ENCODE measurements around the gene RAP1B.
A peak's percentile ranks its signal among the peaks of the same experiment; 100 is the strongest.
"Not testable (repeated sequence)": the region's sequence is repeated elsewhere in the genome, so short reads cannot be mapped to it uniquely, and the experiment has no call there.

Gene RAP1B

DNA sequence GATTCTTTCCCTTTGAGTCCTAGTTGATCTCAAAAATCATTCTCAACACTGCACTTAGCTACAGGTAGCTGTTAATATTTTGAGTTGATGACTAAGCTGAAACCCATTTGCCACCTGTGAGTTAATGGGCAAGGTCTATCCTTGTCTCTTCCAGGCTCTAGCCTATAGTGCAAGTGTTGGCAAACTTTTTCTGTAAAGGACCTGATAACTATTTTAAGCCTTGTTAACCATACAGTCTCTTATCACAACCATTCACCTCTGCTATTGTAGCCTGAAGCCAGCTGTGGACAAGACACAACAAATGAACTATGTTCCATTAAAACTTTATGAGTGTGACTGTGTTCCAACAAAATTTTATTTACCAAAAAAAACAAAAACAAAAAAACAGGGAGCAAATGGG, 19.4 kb downstream of the RAP1B start:
- no peak for DNase-seq (ENCODE audit: low read depth in 1 of 2, low spot score in 1 of 2)
- in situ Hi-C loops (cut with HindIII; ENCODE audit: low pct_unique_long_range_greater_than_20kb, low sequenced_read_pairs) = no loop called here
- TF ChIP-seq JUND (IDR thresholded peaks at IDR 0.05; ENCODE audit: low read depth) = no peak

DNA sequence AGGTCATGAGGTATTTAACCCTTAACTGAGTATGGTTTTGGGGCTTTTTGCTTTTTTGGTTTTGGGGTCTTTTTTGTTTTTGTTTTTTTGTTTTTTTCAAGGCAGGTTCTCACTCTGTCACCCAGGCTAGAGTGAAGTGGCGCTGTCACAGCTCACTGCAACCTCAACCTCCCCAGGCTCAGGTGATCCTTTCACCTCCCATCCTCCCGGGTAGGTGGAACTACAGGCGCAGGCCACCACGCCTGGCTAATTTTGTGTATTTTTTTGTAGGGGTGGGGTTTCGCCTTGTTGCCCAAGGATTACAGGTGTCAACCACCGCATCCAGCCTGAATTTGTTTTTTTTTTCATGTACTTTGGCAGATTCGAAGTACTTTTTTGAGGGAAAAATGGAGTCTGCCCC, 19.9 kb downstream of the RAP1B start:
- in situ Hi-C loops (cut with HindIII; ENCODE audit: low pct_unique_long_range_greater_than_20kb, low sequenced_read_pairs) = no loop called here
- DNase-seq (ENCODE audit: low read depth in 1 of 2, low spot score in 1 of 2) = no peak
- no peak for TF ChIP-seq JUND (IDR thresholded peaks at IDR 0.05; ENCODE audit: low read depth)

GRCh38 chr12:68631227-68631626, 20.5 kb downstream of the RAP1B start:
- in situ Hi-C loops (cut with HindIII; ENCODE audit: low pct_unique_long_range_greater_than_20kb, low sequenced_read_pairs) = no loop called here
- DNase-seq (ENCODE audit: low read depth in 1 of 2, low spot score in 1 of 2) = no peak
- TF ChIP-seq JUND (IDR thresholded peaks at IDR 0.05; ENCODE audit: low read depth) = no peak

DNA sequence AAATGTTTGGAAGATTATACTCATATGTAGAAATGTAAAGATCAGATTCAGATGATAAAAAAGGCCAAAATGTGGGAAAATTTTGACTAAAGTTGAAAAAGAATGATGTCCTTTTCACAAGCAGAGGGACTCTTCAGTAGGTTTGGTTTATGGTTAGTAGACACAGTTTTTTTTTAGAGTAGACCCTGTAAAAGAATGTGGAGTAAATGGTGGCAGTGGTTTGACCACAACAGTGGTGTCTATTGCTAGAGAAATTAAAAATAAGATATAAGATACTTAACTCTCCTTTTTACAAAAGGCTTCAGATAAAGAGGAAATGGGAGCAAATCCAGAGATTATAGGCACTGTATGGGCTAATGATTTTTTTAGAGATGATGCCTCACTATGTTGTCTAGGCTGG, 21.8 kb downstream of the RAP1B start:
- in situ Hi-C loops (cut with HindIII; ENCODE audit: low pct_unique_long_range_greater_than_20kb, low sequenced_read_pairs) = no loop called here
- no peak for DNase-seq (ENCODE audit: low read depth in 1 of 2, low spot score in 1 of 2)
- TF ChIP-seq JUND (IDR thresholded peaks at IDR 0.05; ENCODE audit: low read depth) = no peak

DNA sequence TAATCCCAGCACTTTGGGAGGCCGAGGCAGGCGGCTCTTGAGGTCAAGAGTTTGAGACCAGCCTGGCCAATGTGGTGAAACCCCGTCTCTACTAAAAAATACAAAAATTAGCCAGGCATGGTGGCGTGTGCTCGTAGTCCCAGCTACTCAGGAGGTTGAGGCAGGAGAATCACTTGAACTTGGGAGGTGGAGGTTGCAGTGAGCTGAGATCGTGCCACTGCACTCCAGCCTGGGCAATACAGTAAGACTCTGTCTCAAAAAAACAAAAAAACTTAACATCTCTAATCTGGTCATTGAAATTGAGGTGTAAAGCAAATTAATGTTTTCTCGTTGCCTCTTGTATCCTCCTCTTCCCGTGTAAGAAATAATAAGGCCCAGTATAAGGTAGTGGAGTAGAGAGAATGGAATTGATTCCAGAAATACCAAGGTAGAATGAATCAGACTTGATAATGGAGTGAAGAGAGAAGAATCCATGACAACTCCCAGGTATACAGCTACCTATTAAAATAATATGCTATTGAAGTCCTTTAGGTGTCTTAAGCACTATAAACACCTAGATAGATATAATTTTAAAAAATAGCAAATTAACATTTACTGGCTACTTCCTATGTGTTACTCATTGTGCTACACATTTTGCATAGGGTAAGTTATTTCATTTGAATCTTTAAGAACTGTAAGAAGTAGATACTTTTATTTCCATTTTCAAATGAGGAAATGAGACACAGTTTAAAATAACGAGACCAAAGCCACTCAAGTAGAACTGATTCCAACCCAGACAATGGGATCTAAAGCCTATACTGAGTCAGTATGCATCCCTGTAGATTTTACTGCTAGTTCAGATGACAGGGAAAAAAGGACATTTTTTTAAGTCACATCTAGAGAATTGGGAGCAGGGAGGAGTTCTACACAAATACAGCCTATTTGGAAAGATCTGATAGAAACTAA, 23.2 kb downstream of the RAP1B start:
- no peak for TF ChIP-seq JUND (IDR thresholded peaks at IDR 0.05; ENCODE audit: low read depth)
- in situ Hi-C loops (cut with HindIII; ENCODE audit: low pct_unique_long_range_greater_than_20kb, low sequenced_read_pairs) = no loop called here
- no peak for DNase-seq (ENCODE audit: low read depth in 1 of 2, low spot score in 1 of 2)

- peak in 1 of 2 experiments; percentile 60 for DNase-seq (ENCODE audit: low read depth in 1 of 2, low spot score in 1 of 2)
- in situ Hi-C loops (cut with HindIII; ENCODE audit: low pct_unique_long_range_greater_than_20kb, low sequenced_read_pairs) = no loop called here
- TF ChIP-seq JUND (IDR thresholded peaks at IDR 0.05; ENCODE audit: low read depth) = no peak
Measured at GRCh38 chr12:68636268-68636667, 25.6 kb downstream of the RAP1B start.

- DNase-seq (ENCODE audit: low read depth in 1 of 2, low spot score in 1 of 2); in situ Hi-C loops (cut with HindIII; ENCODE audit: low pct_unique_long_range_greater_than_20kb, low sequenced_read_pairs): not testable (repeated sequence)
Measured at GRCh38 chr12:68637439-68637838, 26.7 kb downstream of the RAP1B start.

DNA sequence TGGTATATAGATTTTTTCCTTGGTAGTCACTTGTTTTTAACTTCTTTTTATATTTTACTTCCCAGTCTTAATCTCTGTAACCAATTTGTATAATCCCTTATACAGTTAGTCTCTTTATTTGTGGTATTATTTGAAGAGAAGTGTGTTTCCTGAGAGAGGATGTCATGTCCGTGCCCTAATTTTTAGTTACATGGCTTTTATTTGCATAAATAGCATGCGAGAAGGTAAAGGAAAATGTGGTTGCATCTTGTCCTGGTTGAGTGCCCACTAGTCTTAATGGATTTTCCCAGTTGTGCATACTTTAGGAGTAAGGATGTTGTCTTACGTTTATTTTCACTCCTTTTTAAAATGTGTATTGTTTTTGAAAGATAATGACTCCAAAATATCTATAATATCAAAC, 27.5 kb downstream of the RAP1B start:
- no peak for DNase-seq (ENCODE audit: low read depth in 1 of 2, low spot score in 1 of 2)
- no peak for TF ChIP-seq JUND (IDR thresholded peaks at IDR 0.05; ENCODE audit: low read depth)
- in situ Hi-C loops (cut with HindIII; ENCODE audit: low pct_unique_long_range_greater_than_20kb, low sequenced_read_pairs) = no loop called here

GRCh38 chr12:68638721-68639395, 28.2 kb downstream of the RAP1B start:
- in situ Hi-C loops (cut with HindIII; ENCODE audit: low pct_unique_long_range_greater_than_20kb, low sequenced_read_pairs) = no loop called here
- no peak for DNase-seq (ENCODE audit: low read depth in 1 of 2, low spot score in 1 of 2)
- TF ChIP-seq JUND (IDR thresholded peaks at IDR 0.05; ENCODE audit: low read depth) = no peak

DNA sequence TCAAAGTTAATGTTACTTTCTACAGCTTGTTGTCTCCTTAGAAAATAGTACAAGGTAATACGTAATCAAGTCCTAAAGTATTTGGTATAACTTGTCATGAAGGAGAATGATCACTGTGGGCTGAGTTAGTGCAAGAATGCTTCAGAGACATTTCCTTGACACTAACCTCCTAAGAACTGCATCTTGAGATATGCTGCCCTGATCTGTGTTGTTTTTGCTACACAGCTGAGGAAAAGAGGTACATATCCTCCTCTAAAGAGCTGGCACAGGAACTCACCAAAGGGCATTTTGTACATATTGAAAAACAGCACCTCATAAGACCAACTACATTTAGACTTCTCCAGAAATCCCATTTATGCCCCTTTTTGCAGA, 28.7 kb downstream of the RAP1B start:
- no peak for DNase-seq (ENCODE audit: low read depth in 1 of 2, low spot score in 1 of 2)
- no peak for TF ChIP-seq JUND (IDR thresholded peaks at IDR 0.05; ENCODE audit: low read depth)
- in situ Hi-C loops (cut with HindIII; ENCODE audit: low pct_unique_long_range_greater_than_20kb, low sequenced_read_pairs) = no loop called here

GRCh38 chr12:68641138-68641537, 30.4 kb downstream of the RAP1B start:
- in situ Hi-C loops (cut with HindIII; ENCODE audit: low pct_unique_long_range_greater_than_20kb, low sequenced_read_pairs) = no loop called here
- TF ChIP-seq JUND (IDR thresholded peaks at IDR 0.05; ENCODE audit: low read depth) = no peak
- DNase-seq (ENCODE audit: low read depth in 1 of 2, low spot score in 1 of 2) = no peak

GRCh38 chr12:68646484-68646883, 35.8 kb downstream of the RAP1B start:
- TF ChIP-seq JUND (IDR thresholded peaks at IDR 0.05; ENCODE audit: low read depth) = no peak
- DNase-seq (ENCODE audit: low read depth in 1 of 2, low spot score in 1 of 2) = no peak
- in situ Hi-C loops (cut with HindIII; ENCODE audit: low pct_unique_long_range_greater_than_20kb, low sequenced_read_pairs) = no loop called here

GRCh38 chr12:68647507-68647906, 36.8 kb downstream of the RAP1B start:
- TF ChIP-seq JUND (IDR thresholded peaks at IDR 0.05; ENCODE audit: low read depth) = no peak
- in situ Hi-C loops (cut with HindIII; ENCODE audit: low pct_unique_long_range_greater_than_20kb, low sequenced_read_pairs) = no loop called here

More at GRCh38 chr12:68647507-68647906, 36.8 kb downstream of the RAP1B start:
- peak in 1 of 2 experiments; percentile 28 for DNase-seq (ENCODE audit: low read depth in 1 of 2, low spot score in 1 of 2)
